GM18867 (cell line): ENCODE results near the gene MORF4L1.
"Not testable (repeated sequence)": the region's sequence is repeated elsewhere in the genome, so short reads cannot be mapped to it uniquely, and the experiment has no call there.

ENCODE experiments used
- ATAC-seq: cut with Tn5 transposase; IDR thresholded peaks from one replicate; pipeline ENCODE4 v1.9.1; 2021; ENCODE audit warnings: mild to moderate bottlenecking, moderate library complexity; ENCODE audit not compliant: unreplicated experiment

MORF4L1 gene

DNA sequence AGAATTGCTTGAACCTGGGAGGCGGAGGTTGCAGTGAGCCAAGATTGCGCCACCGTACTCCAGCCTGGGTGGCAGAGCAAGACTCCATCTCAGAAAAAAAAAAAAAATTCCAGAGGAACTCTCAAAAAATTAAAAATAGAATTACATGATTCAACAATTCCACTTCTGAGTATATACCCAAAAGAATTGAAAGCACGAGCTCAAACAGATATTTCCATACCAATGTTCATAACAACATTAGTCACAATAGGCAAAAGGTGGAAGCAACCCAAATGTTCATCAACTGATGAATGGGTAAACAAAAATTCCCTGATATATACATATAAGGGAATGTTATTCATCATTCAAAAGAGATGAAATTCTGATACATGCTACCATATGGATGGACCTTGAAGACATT, 16.9 kb upstream of the MORF4L1 start:
- no peak for ATAC-seq

DNA sequence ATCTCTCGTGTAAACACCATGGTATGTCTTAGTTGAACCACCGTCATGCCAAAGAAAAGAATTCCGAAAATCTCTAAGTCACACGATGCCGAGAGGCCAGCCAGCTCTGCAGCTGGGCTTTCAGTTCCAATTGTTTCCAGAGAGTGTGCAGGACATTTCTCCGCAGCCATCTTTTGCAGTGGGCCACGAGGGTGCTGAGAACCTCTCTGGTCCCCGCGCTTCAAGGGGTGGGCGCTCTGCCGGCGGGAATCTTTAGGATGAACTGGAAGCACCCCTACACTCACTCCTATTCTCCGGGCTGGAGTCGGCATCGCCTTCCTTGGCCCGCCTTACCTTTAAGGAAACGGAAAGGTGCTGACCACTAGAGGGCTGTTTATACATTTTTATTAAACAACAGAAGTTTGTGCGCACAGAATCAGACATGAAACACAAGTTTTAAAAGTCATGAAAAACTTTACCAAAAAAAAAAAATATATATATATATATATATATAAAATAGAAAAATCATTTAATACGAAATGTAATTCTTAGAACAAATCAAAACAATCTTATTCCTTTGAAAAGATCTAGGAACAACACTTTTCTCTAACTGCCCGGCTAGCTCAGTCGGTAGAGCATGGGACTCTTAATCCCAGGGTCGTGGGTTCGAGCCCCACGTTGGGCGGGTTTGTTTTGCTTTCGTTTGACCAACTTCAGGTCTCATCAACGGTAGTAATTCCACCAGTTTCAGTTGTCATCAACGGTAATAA, 12.5 kb upstream of the MORF4L1 start:
- peak; percentile 87 for ATAC-seq

DNA sequence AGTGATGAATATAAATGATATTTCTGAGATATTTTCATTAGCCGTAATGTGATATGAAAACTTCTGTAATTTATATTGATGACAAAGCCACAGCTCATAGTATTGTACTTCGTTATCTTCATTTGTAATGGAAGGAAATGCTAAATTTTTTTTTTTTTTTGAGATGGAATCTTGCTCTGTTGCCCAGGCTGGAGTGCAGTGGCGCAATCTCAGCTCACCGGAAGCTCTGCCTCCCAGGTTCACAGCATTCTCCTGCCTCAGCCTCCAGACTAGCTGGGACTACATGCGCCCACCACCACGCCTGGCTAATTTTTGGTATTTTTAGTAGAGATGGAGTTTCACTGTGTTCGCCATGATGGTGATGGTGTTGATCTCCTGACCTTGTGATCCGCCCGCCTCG, 7.1 kb upstream of the MORF4L1 start:
- ATAC-seq = not testable (repeated sequence)

GRCh38 chr15:78866031-78866430, 6.7 kb upstream of the MORF4L1 start:
- not testable (repeated sequence) for ATAC-seq

- no peak for ATAC-seq
Observed at GRCh38 chr15:78866803-78867202, 5.9 kb upstream of the MORF4L1 start.

GRCh38 chr15:78868366-78868765, 4.3 kb upstream of the MORF4L1 start:
- no peak for ATAC-seq

DNA sequence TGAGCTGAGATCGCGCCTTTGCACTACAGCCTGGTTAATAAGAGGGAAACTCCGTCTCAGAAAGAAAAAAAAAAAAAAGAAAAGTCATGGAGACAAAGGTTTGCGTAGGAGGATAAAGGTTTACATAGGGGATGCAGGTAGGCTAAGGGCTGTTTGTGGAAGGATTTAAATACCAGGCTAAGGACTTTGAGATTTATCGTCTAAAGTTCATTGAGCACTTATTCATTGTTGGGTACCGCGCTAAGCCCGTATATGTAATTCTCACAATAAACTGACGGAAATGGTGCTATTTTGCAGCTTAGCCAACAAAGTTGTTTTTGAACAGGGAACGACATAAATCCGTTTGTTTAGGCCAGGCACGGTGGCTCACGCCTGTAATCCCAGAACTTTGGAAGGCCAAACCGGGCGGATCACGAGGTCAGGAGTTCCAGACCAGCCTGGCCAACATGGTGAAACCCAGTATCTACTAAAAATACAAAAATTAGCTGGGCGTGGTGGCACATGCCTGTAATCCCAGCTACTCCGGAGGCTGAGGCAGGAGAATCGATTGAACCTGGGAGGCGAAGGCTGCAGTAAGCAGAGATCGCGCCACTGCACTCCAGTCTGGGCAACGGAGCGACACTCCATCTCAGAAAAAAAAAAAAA, 1.1 kb upstream of the MORF4L1 start:
- not testable (repeated sequence) for ATAC-seq

GRCh38 chr15:78872972-78873792, 492 bp downstream of the MORF4L1 start:
- peak; percentile 69 for ATAC-seq

- ATAC-seq = no peak
Observed at GRCh38 chr15:78873793-78874765, 1.4 kb downstream of the MORF4L1 start.

DNA sequence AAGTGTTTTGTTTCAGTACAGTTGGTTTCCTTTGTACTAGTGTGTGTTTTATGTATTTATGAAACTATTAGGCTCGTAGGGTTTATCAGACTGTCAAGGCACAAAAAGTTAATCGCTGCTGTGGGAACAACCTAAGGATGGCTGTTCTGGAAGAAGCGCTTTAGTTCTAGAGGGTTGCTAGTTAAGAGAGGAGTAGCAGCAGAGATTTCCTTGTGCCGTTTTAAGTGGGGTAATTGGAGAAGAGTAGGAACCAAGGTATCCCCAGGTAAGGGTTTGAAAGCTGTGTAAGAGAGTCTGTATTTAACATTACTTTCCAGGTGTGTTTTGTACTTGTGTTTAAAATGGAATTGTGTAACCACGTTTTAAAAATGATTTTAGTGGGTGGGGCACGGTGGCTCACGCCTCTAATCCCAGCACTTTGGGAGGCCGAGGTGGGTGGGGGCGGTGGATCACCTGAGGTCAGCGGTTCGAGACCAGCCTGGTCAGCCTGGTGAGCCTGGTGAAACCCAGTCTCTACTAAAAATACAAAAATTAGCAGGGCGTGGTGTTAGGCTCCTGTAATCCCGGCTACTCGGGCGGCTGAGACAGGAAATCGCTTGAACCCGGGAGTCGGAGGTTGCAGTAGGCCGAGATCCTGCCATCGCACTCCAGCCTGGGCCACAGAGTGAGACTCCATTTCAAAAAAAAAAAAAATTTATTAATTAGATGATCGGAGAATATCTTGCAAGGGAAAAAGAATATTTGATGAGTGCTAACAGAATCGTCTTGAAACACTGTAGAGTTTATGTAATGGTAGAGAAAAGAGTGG, 2.6 kb downstream of the MORF4L1 start:
- no peak for ATAC-seq

GRCh38 chr15:78876954-78877353, 4.3 kb downstream of the MORF4L1 start:
- not testable (repeated sequence) for ATAC-seq

DNA sequence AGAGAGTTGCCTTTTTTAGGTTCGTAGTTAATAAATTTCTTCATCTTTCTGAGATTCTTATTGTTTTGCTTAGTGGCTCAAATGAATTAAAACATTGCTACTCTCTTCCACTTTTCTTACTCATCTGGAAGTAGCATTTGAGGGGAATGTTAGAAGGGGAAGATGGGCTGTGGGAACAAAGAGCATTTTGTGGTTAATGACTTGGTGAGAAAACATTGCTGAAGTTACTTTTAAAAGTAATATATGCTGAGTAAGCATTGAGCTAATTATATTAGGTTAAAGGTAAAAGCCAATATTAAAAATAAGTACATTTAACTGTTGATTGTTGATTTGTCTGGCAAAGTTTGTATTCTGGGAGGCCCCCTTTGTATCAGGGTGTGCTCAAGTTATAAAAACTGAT, 5.7 kb downstream of the MORF4L1 start:
- ATAC-seq = no peak

GRCh38 chr15:78879517-78880241, 7.0 kb downstream of the MORF4L1 start:
- ATAC-seq = no peak

- ATAC-seq = no peak
Observed at GRCh38 chr15:78880242-78880533, 7.5 kb downstream of the MORF4L1 start.

- no peak for ATAC-seq
Observed at GRCh38 chr15:78880813-78881212, 8.1 kb downstream of the MORF4L1 start.

GRCh38 chr15:78881681-78882080, 9.0 kb downstream of the MORF4L1 start:
- no peak for ATAC-seq

- ATAC-seq = no peak
Observed at GRCh38 chr15:78889000-78889399, 16.3 kb downstream of the MORF4L1 start.

DNA sequence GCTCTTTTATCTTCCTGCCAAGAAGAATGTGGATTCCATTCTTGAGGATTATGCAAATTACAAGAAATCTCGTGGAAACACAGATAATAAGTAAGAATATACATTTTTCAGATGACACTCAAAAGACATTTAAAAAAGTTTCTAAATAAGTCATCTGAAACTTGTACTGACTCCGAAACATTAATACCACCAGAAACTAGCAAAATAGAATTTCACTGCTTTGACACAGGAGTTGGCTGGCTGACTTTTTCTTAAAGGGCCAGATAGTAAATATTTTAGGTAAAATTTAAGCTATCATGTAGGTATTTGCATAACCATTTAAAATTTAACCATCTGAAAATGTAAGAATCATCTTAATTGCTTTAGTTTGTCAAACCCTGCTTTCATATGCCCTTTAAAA, 20.8 kb downstream of the MORF4L1 start:
- no peak for ATAC-seq

GRCh38 chr15:78895471-78895870, 22.8 kb downstream of the MORF4L1 start:
- no peak for ATAC-seq
